Upper lobe of left lung (tissue), 6 donors: ENCODE measurements around the gene NPR2. TPM values are rescaled to one million over a fixed set of nuclear protein-coding genes. Genes with fewer than 3 reads are reported as not detected.

Experiments
- ATAC-seq, 2 donors: fragments of 200-7000 bp; cut with Tn5 transposase; one replicate each; pipeline ENCODE4 v1.9.1; 2022; ENCODE audit warnings: mild to moderate bottlenecking in 2 of 2, moderate library complexity in 2 of 2; ENCODE audit not compliant: low FRiP score in 2 of 2
- DNase-seq, 2 donors: peaks; one replicate each; pipeline ENCODE4 v3.0.0-alpha.2; 2019 to 2020
- H3K27ac ChIP-seq, 4 donors: fragments of 200-600 bp; sonication (generic); one replicate each; pipeline ENCODE4 v1.5.1; 2016 to 2019
- H3K27me3 ChIP-seq, 4 donors: fragments of 200-600 bp; sonication (generic); one replicate each; pipeline ENCODE4 v1.5.1; 2017 to 2019
- H3K36me3 ChIP-seq, 4 donors: fragments of 200-600 bp; sonication (generic); one replicate each; pipeline ENCODE4 v1.5.1; 2016 to 2019
- H3K4me1 ChIP-seq, 4 donors: fragments of 200-600 bp; sonication (generic); one replicate each; pipeline ENCODE4 v1.5.1; 2018 to 2019
- H3K4me3 ChIP-seq, 4 donors: fragments of 200-600 bp; sonication (generic); one replicate each; pipeline ENCODE4 v1.5.1; 2017 to 2019; ENCODE audit warnings: mild to moderate bottlenecking in 2 of 4, moderate library complexity in 1 of 4
- H3K9me3 ChIP-seq, 4 donors: fragments of 200-600 bp; sonication (generic); one replicate each; pipeline ENCODE4 v1.5.1; 2018 to 2019
- EP300 ChIP-seq, 4 donors: sonication (generic); formaldehyde crosslinking; IDR thresholded peaks; one replicate each; pipeline ENCODE4 v1.5.1; 2017; ENCODE audit warnings: antibody characterized with exemption in 4 of 4, control low read depth in 2 of 4
- POLR2A ChIP-seq, 4 donors: fragments of 450-650 bp; IDR thresholded peaks; one replicate each; pipeline ENCODE4 v1.5.1; 2016 to 2017; ENCODE audit warnings: antibody characterized with exemption in 4 of 4, mild to moderate bottlenecking in 2 of 4
- POLR2AphosphoS5 ChIP-seq, 2 donors: sonication (generic); formaldehyde crosslinking; IDR thresholded peaks; one replicate each; pipeline ENCODE4 v1.5.1; 2017; ENCODE audit warnings: antibody characterized with exemption in 2 of 2
- WGBS, 2 donors: methylation state at CpG; one replicate each; pipeline ENCODE4 v1.1.5; 2017 to 2018; 5-methylcytosine and 5-hydroxymethylcytosine counted together
- total RNA-seq, 6 donors: library from RNA; depleted of rRNA in 4 of 6; stranded (reverse); fragments of >200 nt in 4 of 6; gene quantifications; one replicate each; pipeline versions ENCODE4 v1.1.0 to v1.2.1, GENCODE V29; 2016 to 2021
- TF ChIP-seq, protein P1 (sequence below), 6 experiments: fragments of 450-650 bp in 4 of 6; fragments of 200-600 bp in 2 of 6; sonication (generic) in 2 of 6; IDR thresholded peaks; one replicate each; pipeline ENCODE4 v1.5.1; 2016 to 2019; ENCODE audit warnings: antibody characterized with exemption in 6 of 6
- donor health status: DM: no; HTN: no; CAD: no; lungs with moderate emphysema.
- donor health status: DM: no; HTN: yes; CAD: no; lungs with severe emphysema.

Gene NPR2
- total RNA-seq, 6 donors from 2014 or later, result 8.3 to 46.1 (median 13.1) TPM

DNA sequence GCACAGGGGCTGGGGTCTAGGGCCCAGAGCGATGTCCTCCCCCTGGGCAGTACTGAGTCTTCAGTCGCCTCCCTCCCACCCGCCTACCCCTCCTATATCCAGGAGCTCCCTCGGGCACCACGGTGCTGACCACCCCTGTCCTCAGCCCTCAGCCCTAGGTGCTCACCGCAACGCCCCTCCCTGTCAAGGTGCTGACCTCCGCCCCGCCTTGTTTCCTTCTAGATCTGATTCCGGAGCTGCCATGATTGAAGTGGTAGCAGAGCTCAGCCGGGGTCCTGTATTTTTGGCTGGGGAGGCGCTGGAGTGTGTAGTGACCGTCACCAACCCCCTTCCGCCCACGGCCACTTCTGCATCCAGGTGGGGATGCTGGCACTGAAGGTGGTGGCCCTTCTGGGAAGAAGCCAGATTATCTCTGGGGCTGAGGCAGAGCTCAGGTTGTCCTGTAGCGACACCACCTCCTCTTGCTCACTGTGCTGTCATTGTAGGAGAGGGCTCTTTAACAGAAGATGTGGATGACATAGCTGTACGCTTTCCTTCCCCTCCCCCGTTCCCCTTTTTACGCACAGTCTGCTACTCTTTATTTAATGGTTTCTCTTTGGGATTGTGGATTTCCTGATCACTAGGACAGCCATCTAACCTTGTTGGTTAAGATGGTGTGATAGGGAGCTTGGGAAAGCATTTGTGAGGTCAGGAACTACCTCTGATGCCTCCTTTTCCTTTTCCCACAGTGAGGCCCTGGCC, 41.7 kb upstream of the NPR2 start:
- H3K4me1 ChIP-seq, result peaks cover 32 to 54% (median 38%) of the 10 kb centered on the region in 4 donors
- H3K36me3 ChIP-seq, result peaks cover 23 to 48% (median 37%) of the 10 kb centered on the region in 4 donors
- no peaks in the 10 kb centered on the region for H3K27me3 ChIP-seq
- DNase-seq (peak in 1 of 2 donors; percentile 61), ATAC-seq (peak; percentile 24 to 52)
- H3K27ac ChIP-seq, result peak overlapping the region; percentile 90 to 97 (median 94)
- H3K9me3 ChIP-seq, result no peaks in the 10 kb centered on the region
- WGBS, 2 donors, result 6 to 8% methylated on average over 14 to 17 of the region's 19 CpGs
- H3K4me3 ChIP-seq, result peak overlapping the region; percentile 76 to 90 (median 88)
- TF ChIP-seq POLR2AphosphoS5 (IDR thresholded peaks at IDR 0.05), result no peak
- no peak for TF ChIP-seq POLR2A (IDR thresholded peaks at IDR 0.05)
- TF ChIP-seq, protein P1, sequence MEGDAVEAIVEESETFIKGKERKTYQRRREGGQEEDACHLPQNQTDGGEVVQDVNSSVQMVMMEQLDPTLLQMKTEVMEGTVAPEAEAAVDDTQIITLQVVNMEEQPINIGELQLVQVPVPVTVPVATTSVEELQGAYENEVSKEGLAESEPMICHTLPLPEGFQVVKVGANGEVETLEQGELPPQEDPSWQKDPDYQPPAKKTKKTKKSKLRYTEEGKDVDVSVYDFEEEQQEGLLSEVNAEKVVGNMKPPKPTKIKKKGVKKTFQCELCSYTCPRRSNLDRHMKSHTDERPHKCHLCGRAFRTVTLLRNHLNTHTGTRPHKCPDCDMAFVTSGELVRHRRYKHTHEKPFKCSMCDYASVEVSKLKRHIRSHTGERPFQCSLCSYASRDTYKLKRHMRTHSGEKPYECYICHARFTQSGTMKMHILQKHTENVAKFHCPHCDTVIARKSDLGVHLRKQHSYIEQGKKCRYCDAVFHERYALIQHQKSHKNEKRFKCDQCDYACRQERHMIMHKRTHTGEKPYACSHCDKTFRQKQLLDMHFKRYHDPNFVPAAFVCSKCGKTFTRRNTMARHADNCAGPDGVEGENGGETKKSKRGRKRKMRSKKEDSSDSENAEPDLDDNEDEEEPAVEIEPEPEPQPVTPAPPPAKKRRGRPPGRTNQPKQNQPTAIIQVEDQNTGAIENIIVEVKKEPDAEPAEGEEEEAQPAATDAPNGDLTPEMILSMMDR (IDR thresholded peaks at IDR 0.05), result no peak
- no peak for TF ChIP-seq EP300 (IDR thresholded peaks at IDR 0.05)

DNA sequence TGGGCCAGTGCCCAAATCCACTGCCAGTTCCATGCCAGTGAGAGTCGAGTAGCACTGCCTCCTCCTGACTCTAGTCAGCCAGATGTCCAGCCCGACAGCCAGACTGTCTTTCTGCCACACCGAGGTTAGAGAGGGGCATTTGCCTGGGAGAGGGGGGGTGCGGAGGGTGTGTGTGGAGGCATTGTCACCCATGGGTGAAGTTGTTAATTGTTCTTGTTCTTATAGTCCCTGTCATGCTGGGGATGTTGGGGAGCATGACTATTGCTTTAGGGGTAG, 41.2 kb upstream of the NPR2 start:
- no peaks in the 10 kb centered on the region for H3K27me3 ChIP-seq
- H3K36me3 ChIP-seq, result peaks cover 23 to 43% (median 36%) of the 10 kb centered on the region in 4 donors
- no peaks in the 10 kb centered on the region for H3K9me3 ChIP-seq
- DNase-seq, result no peak
- peak overlapping the region in 2 of 4 donors; percentile 87 to 90 for H3K4me3 ChIP-seq
- TF ChIP-seq EP300 (IDR thresholded peaks at IDR 0.05) (no peak), POLR2A (IDR thresholded peaks at IDR 0.05) (no peak), POLR2AphosphoS5 (IDR thresholded peaks at IDR 0.05) (no peak)
- TF ChIP-seq, protein P1 (IDR thresholded peaks at IDR 0.05), result no peak
- peak overlapping the region; percentile 90 to 97 (median 94) for H3K27ac ChIP-seq
- WGBS, 2 donors, result 66 to 67% methylated on average over 4 of the region's 4 CpGs
- no peak for ATAC-seq
- H3K4me1 ChIP-seq, result peaks cover 28 to 49% (median 37%) of the 10 kb centered on the region in 4 donors

DNA sequence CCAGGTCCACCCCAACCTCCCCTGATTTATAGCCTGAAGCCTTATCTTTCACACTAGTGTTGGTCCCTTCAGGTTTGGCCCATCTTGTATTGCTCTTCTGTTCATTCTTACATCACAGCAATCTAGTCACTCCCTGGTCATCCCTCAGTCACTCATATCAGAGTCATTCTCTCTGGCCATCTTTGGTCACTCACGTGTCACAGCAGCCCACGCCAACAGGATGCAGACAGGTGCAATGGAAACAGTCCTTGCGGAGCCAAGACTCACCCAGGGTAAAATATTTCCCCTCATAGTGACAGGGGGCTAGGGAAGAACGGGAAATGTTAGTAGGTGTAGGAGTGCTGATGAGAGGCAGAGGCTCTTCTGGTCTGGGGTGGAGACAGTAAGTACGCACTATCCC, 37.9 kb upstream of the NPR2 start:
- H3K36me3 ChIP-seq, result peaks cover 23 to 43% (median 36%) of the 10 kb centered on the region in 4 donors
- DNase-seq, result no peak
- peaks cover 26 to 44% (median 33%) of the 10 kb centered on the region in 4 donors for H3K4me1 ChIP-seq
- H3K9me3 ChIP-seq, result no peaks in the 10 kb centered on the region
- H3K27ac ChIP-seq, result peak overlapping the region in 1 of 4 donors; percentile 37
- H3K4me3 ChIP-seq, result no peak overlapping the region
- TF ChIP-seq POLR2AphosphoS5 (IDR thresholded peaks at IDR 0.05) (no peak), POLR2A (IDR thresholded peaks at IDR 0.05) (no peak)
- TF ChIP-seq, protein P1 (IDR thresholded peaks at IDR 0.05), result no peak
- ATAC-seq, result no peak
- 88 to 97% methylated on average over 5 of the region's 5 CpGs for WGBS, 2 donors
- H3K27me3 ChIP-seq, result no peaks in the 10 kb centered on the region

DNA sequence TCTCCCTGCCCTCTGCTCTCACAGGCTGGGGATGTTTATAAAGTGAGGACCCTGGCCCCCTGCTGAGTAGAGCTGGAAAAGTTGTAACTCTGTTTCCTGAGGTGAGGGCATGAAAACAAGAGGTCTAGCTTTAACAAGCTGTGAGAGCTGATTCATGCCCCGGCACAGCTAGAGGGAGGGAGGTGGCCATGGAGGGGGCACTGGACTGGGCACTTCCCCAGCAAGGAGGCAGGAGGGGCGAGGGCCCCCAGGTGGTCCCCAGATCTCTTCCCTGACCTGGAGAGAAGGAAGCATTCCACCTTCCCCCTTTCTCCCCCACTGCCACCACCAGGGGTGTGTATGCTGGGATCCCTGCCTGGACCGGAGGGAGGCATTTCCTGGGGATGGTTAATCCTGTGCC, 37.1 kb upstream of the NPR2 start, which contains the start of gene MSMP:
TSS of gene MSMP (minus strand) at position 13 of the 400 bp plus-strand sequence. CDS start 147 bp downstream, outside the sequence.
- 44 to 61% methylated on average over 2 to 3 of the region's 3 CpGs for WGBS, 2 donors
- TF ChIP-seq EP300 (IDR thresholded peaks at IDR 0.05) (no peak), POLR2A (IDR thresholded peaks at IDR 0.05) (no peak), POLR2AphosphoS5 (IDR thresholded peaks at IDR 0.05) (no peak)
- TF ChIP-seq, protein P1 (IDR thresholded peaks at IDR 0.05), result no peak
- Histone ChIP-seq H3K36me3 (peaks cover 23 to 43% (median 36%) of the 10 kb centered on the region in 4 donors), H3K27me3 (no peaks in the 10 kb centered on the region), H3K27ac (peak within 1 kb of the TSS in 1 of 4 donors; percentile 37), H3K4me3 (no peak within 1 kb of the TSS), H3K9me3 (no peaks in the 10 kb centered on the region), H3K4me1 (peaks cover 30 to 51% (median 36%) of the 10 kb centered on the region in 4 donors)
- ATAC-seq (no peak), DNase-seq (no peak)
